Measurements from ENCODE around the gene PLCB1.
"Not testable (repeated sequence)": the region's sequence is repeated elsewhere in the genome, so short reads cannot be mapped to it uniquely, and the experiment has no call there.

The PLCB1 gene

GRCh38 chr20:8602389-8603116 lies 470.5 kb downstream of the PLCB1 start:
- no peak for DNase-seq (ENCODE audit: low spot score)

DNA sequence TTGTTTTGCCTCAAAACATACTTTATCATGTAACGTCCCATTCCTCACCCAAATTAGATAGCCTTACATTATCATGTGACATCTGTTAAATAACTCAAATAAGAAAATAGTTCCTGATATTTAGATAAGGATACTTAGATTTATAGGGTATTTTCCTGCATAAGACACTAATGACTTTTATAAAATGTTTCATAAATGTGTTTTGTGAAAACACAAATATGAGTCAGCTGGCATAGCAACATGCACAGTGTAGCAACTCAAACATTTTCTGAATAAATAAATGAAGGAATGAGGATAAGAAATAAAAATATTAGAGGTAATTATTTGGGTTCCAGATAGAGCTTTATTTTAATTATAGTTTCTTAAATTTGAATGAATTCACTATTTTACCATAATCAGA lies 476.4 kb downstream of the PLCB1 start:
- DNase-seq (ENCODE audit: low spot score) = no peak

GRCh38 chr20:8616792-8617191 lies 484.7 kb downstream of the PLCB1 start:
- peak; percentile 16 for DNase-seq (ENCODE audit: low spot score)

DNA sequence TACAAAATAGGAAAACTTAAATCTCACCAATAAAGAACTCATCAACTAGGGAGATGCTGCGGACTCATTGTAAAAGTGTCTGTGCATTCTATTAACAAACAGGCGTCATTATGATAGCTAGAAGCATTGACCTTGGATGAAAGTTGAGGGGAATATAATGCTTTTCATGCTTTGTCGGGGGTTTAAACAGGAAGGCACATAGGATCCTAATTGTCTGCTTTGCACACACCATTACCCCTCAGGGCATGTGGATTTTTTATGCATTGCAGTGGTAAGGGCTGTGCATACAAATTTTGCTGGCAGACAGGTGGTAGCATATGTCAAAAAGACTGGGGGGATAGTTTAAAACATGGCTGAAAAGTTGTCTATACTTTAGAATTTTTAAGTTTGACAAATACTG lies 488.9 kb downstream of the PLCB1 start:
- no peak for DNase-seq (ENCODE audit: low spot score)

DNA sequence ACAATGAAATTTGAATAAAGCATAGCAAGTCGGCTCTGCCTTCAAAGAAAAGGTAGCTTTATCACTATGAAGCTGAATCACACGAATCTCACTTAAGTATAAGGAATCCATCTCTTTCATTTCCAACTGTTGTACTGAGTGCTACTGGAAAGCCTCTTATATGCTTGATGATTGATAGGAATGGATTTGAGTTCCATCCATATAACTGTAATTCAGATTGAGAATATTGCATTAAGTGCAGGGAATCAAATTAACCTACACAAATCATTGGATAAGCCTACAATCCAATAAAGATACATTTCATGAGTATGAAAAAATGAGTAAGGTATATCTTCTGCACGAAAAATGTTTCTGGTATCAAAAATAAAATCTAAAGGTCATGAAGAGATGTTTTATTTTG lies 492.0 kb downstream of the PLCB1 start:
- no peak for DNase-seq (ENCODE audit: low spot score)

- DNase-seq (ENCODE audit: low spot score) = no peak
These were observed 492.6 kb downstream of the PLCB1 start for GRCh38 chr20:8624616-8625015.

GRCh38 chr20:8627340-8628004 lies 495.4 kb downstream of the PLCB1 start:
- no peak for DNase-seq (ENCODE audit: low spot score)

DNA sequence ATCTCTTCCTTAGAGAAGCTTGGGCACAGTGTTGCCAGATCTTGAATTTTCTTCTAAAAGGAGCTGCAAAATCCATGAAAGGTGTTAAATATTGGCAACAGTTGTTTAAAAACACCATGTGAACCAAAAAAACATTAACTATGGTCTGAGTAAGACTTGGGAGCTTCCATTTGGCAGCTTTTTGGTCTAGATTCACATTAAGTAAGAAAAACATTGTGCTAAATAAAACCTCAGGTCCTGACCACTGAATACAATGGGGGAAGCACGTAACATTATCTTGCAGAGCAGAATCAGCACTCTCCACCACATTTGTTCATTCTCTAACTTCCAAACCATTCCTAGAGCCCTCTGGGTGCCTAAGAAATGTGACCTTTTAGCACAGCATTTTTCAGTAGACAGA lies 499.2 kb downstream of the PLCB1 start:
- DNase-seq (ENCODE audit: low spot score) = no peak

DNA sequence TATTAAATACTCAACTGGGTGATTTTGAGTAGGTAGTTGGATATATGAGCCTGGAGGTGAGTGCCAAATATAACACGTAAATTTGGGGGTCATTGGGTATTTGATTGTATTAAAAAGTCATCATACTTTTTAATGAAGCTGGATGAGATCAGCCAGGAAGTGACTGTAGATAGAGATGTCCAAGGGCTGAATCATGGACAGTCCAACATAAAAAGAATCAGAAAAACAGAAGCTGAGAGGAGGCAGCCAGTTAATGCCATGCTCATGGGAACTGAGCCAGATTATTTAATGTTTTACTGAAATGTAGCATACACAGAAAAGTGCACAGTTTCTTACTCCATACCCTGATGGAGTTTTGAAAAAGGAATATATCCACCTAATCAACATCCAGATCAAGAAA lies 501.3 kb downstream of the PLCB1 start:
- DNase-seq (ENCODE audit: low spot score) = no peak

- no peak for DNase-seq (ENCODE audit: low spot score)
These were observed 503.0 kb downstream of the PLCB1 start for GRCh38 chr20:8635048-8635572.

- DNase-seq (ENCODE audit: low spot score) = no peak
These were observed 503.8 kb downstream of the PLCB1 start for GRCh38 chr20:8635837-8636236.

- DNase-seq (ENCODE audit: low spot score) = no peak
These were observed 507.2 kb downstream of the PLCB1 start for GRCh38 chr20:8639112-8639778.

GRCh38 chr20:8640461-8640860 lies 508.4 kb downstream of the PLCB1 start:
- DNase-seq (ENCODE audit: low spot score) = no peak

GRCh38 chr20:8642247-8642646 lies 510.2 kb downstream of the PLCB1 start:
- no peak for DNase-seq (ENCODE audit: low spot score)

DNA sequence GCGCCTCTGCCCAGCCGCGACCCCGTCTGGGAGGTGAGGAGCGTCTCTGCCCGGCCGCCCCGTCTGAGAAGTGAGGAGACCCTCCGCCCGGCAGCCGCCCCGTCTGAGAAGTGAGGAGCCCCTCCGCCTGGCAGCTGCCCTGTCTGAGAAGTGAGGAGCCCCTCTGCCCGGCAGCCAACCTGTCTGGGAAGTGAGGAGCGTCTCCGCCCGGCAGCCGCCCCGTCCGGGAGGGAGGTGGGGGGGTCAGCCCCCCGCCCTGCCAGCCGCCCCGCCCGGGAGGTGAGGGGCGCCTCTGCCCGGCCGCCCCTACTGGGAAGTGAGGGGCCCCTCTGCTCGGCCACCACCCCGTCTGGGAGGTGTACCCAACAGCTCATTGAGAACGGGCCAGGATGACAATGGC lies 512.4 kb downstream of the PLCB1 start:
- DNase-seq (ENCODE audit: low spot score) = not testable (repeated sequence)

- DNase-seq (ENCODE audit: low spot score) = no peak
These were observed 513.3 kb downstream of the PLCB1 start for GRCh38 chr20:8645326-8645725.

DNA sequence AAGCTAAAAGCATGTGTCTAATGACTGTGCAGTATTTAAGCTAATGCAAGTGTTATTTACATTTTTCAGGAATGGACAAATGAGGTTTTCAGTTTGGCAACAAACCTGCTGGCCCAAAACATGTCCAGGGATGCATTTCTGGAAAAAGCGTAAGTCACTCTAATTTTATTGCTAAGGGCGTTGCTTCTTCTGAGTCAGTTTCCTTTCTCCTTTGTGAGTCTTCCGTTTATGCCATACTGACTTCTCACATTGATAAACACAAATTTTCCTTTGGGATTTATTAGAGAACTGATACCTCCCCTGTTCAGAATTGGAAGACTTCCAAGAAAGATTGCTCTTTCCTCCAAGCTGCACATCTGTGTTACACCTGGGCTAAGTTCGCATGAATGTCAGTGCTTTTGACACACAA lies 514.0 kb downstream of the PLCB1 start:
- no peak for DNase-seq (ENCODE audit: low spot score)

GRCh38 chr20:8646716-8647115 lies 514.6 kb downstream of the PLCB1 start:
- DNase-seq (ENCODE audit: low spot score) = no peak

DNA sequence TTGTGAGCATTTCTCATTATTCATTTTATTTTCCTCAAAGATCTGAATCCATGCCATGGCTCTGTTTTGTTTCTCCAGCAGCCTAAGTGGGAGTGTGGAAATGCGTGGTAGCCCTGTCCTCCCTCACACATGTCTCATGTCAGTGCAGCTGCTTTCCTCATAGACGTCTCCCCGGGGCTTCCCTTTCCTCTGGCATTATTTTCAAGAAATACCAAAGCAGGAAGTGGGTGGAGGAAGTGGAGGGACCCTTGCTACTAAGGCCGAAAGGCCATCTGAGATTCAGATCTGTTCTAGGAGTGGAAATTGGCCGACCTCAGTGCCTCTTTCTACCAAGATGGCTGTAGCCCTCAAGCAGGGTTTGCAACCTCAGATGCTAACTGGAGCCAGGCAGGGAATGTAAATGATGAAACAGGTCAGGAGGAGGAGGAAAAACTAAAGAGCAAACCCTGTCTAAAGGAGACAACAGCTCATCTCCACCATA lies 515.9 kb downstream of the PLCB1 start:
- DNase-seq (ENCODE audit: low spot score) = no peak

DNA sequence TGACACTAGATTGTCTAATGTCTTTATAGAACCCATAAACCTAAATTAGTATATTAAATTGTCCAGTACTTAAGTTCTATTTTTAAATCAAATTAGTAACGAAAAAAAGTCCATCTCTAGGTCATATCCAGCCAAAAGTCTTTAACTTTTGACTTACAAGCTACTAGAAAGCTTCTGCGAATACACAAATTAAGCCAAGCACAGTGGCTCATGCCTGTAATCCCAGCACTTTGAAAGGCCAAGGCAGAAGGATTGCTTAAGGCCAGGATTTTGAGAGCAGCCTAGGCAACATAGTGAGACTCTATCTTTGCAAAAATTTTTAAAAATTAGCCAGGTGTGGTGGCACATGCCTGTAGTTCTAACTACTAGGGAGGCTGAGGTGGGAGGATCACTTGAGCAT lies 516.4 kb downstream of the PLCB1 start:
- DNase-seq (ENCODE audit: low spot score) = no peak

DNA sequence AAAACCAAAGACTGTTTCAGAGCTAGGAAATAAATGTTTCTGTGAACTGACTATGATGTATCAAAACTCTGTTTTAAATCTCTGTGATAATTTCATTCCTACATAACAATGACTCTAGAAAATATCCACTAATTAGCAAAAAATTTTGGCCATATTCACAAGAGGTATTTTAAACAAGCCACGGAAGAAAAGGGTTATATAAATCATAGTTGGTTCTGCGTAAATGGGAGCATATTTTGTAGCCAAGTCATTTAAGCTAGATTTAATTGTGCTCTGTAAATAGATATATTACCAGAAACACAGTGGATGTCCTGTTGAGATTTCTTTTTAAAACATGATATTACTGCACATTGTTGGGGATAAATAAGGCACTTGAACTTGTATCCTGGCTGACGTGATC lies 520.3 kb downstream of the PLCB1 start:
- DNase-seq (ENCODE audit: low spot score) = no peak

GRCh38 chr20:8654486-8654885 lies 522.4 kb downstream of the PLCB1 start:
- DNase-seq (ENCODE audit: low spot score) = no peak

GRCh38 chr20:8656335-8656734 lies 524.3 kb downstream of the PLCB1 start:
- DNase-seq (ENCODE audit: low spot score) = no peak

All from pons (tissue), 1 donor.